ENCODE results near the gene MACROD2.

MACROD2 gene

DNA sequence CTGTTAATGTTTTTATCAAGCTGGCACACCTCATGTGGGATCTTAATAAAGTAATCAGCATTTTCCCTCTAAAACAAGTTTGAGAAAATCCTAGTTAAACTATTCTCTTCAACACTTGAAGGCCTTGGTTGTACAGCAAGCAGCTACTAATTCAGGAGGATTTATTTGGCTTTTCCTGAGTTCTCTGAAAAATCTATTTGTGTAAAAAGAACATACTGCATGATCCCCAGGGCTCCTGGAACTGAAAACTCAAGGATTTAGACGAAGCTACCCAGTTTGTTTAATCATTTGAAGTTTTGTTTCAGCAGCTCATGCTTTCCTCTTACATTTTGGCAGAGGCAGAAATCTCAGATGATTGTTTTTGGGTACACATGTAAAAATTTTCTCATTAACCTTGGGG, 651.7 kb downstream of the MACROD2 start:
- no peak for DNase-seq (ENCODE audit: low spot score)

- no peak for DNase-seq (ENCODE audit: low spot score)
These were observed 654.3 kb downstream of the MACROD2 start for GRCh38 chr20:14649662-14650061.

DNA sequence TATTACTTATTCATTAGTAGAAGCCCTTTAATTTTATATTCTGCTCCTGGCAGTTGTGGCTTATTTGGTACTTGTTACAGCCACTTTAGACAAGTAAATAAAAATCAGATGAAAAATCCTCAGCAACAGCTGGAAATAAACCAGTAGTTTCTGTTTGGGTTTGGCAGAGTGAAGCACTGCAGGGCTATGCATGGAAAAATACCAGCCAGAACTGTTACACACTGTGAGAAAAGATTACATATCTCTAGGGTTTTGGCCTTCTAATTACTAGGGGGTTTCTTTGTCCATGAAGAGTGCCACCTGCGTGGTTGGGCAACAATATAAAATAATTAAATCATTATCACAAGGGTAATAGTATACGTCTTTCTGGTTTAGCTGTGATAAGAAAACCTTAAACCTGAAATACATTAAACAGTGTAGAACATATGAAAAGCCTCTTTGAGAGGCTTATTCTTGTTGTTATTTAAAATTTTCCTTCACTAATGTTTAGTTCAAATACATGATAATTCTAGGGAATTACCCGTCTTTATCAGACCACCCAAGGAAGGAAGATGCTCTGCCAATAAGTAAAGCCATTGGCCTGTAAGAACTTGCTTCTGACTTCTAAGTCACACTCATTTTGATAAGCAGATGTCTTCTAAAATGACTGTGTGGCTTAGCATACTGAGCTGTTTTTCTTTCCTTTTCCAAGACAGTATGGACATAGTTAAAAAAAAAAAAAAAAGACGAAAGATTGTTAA, 662.1 kb downstream of the MACROD2 start:
- no peak for DNase-seq (ENCODE audit: low spot score)

DNA sequence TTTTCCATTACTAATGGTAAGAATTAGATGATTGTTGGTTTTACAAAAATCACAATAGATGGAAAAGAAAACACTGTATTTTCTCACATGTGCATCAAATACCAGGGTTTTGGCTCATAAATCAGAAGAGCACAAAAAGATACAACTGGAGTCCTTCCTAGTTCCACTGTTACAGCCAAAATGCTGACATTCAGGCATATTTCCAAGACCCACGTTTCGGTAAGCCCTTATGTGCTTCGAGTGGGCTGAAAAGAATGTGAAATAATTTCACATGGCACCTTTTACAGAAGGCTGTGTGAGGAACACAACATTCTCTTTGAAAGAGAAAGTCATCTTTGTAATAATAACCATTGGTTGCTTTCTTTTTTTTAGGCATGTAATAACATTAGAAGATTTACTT, 668.8 kb downstream of the MACROD2 start:
- no peak for DNase-seq (ENCODE audit: low spot score)

DNA sequence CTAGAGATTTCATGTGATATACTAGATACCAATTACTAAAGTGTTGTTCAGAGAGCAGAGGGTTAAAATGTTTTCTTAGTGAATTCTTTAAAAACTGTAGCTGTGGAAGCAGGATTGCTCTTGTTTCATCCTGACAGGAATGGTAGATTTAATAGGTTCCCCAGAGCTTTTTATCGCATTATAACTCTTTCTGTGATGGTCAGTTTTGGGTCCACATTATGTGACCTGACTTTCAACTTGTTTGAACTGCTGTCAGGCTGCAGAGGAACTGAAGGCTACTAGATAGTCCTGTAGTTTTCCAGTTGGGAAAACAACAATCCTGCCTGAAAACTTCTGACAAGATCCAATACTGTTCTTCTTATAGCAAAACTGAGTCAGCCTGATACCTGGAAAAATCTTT, 671.4 kb downstream of the MACROD2 start:
- DNase-seq (ENCODE audit: low spot score), result no peak

DNA sequence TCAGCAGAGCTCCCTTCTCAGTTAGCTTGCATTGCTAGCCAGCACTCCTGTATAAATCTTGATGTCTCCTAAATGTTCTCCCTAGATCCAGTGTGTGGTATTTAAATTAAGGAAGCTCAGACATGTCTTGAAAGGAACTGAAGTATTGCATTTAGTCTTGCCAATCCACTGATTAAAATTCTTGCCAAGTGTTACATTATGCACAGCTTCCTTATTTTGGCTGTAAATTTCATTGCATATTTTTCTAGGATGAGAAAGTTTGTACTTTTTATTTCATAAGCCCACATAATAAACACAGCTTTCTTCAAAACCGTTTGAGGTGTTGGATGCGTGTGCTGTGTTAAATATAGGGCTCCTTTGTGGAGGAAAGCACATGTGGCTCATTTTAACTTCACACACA, 671.9 kb downstream of the MACROD2 start:
- DNase-seq (ENCODE audit: low spot score), result no peak

DNA sequence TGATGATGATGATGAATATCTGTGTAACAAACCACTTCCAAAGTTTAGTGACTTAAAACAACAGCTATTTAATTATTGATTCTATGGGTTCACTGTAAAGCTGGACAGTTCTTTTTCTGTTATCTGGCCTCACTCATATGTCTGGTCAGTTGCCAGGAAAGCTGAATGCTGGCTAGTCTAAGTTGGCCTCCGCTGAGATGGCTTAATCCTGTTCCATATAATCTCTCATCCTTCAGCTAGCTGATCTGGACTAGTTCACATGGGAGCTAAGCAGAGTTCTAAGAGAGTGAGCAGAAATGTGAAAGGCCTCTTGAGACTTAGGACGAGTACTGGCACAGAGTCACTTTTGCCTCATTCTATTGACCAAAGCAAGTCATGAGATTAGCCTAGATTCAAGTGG, 676.8 kb downstream of the MACROD2 start:
- DNase-seq (ENCODE audit: low spot score), result no peak

DNA sequence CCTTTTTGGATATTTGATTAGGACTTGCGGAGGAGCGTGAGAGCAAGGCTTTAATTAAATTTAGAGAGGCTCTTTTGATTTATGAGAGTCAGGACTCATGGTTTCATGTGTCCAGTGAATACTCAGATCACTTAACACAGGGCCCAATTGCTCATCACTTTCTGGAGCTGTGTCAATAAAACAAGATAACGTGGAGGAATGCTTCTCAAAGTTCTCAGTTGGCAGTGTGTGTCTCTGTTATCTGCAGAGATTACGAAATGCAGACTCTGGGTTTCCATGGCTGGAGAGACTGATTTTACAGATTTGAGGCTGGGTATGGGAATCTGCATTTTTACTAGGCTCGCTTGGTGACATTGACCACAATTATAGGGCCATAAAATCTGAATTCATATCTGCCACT, 677.8 kb downstream of the MACROD2 start:
- no peak for DNase-seq (ENCODE audit: low spot score)

GRCh38 chr20:14677455-14677854, 682.1 kb downstream of the MACROD2 start:
- no peak for DNase-seq (ENCODE audit: low spot score)

DNA sequence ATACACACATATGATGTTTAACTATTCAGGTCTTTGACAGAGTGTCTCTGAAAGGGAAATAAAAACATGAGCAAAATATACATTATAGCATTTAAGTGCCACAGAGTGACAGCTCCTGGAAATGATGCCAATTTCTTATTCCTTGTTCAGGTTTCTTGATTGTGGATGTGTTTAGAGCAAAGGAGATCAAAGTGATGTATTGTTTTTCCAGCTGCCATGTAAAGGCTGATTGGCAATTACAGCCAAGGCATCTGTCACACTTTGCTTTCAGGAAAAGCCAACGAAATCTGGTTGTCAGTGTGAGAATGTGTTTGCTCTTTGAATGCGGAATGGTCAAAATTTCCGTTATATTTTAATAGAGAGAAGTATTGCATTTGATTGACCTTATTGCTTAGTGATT, 689.9 kb downstream of the MACROD2 start:
- no peak for DNase-seq (ENCODE audit: low spot score)

DNA sequence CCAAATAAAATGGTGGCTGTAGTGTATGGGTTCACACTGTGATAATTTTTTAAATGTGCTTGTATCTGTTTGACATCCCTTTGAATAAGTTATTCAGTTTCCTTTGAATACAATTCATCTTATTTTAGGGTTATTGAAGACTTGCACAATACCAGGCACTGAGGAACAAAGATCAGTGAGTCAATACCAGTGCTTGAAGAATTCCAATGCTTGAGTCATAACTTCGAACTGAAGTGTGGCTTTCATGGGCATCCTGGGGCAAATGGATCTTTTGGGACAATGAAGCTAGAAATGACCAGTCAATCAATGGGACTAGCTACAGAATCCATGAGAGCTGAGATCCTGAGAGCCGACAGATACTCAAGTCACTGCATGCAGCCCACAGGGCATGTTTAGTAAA, 692.0 kb downstream of the MACROD2 start:
- DNase-seq (ENCODE audit: low spot score), result no peak

- DNase-seq (ENCODE audit: low spot score), result no peak
These were observed 692.7 kb downstream of the MACROD2 start for GRCh38 chr20:14688005-14688404.

DNA sequence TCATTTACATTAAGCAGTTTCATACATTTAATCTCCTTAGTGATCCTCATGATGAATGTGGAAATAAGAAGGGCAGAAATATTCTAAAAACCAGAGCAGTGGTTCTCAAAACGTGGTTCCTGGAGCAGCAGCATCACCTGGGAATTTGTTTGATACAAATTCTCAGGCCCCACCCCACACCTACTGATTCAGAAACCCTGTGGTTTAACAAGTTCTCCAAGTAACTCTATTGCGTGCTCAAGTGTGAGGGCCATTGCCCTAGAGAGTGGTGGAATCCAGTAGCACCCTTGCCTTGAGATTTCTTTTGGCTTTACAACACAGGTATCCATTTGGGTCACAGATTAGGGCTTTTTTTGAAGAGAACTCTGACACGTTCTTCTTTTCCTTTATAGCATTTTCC, 696.7 kb downstream of the MACROD2 start:
- no peak for DNase-seq (ENCODE audit: low spot score)

DNA sequence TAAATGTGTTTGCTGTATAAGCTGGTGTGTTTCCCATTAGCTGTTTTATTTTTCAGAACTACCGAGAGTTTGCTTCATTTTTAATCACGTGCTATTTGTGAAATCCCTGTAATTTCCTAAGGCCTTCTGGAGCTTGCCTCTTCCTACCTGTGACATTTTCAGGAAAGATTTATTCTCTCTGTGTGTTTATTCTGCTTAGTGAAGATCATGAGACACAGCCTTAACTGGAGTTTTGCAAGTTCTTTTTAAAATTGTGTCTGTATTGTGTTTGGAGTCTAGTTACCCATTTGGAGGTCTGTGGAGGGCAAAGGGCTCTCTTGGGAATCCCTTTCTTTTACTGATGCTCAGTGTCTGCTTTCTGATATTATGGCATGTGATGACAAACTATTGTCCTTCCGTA, 701.2 kb downstream of the MACROD2 start:
- no peak for DNase-seq (ENCODE audit: low spot score)

DNA sequence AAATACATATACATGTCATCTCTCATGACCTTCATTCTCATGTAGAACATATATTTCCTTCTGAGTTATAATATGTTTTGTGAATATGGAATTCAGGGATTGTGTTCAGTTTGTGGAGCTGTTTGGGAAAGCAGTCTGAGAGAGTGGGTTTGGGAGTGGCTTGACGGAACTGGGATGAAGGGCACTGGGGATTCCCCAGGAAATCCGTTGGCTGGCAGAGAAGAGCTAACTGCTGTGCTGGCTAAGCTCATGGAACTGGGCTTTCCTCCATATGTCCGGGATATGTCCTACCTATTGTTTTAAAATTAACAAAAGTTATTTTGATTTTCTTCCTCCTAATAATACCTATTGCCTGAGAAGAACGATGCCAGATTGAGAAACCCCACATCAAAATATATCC, 701.6 kb downstream of the MACROD2 start:
- DNase-seq (ENCODE audit: low spot score), result no peak

- DNase-seq (ENCODE audit: low spot score), result no peak
These were observed 702.8 kb downstream of the MACROD2 start for GRCh38 chr20:14698125-14698524.

- DNase-seq (ENCODE audit: low spot score), result no peak
These were observed 703.5 kb downstream of the MACROD2 start for GRCh38 chr20:14698605-14699373.

DNA sequence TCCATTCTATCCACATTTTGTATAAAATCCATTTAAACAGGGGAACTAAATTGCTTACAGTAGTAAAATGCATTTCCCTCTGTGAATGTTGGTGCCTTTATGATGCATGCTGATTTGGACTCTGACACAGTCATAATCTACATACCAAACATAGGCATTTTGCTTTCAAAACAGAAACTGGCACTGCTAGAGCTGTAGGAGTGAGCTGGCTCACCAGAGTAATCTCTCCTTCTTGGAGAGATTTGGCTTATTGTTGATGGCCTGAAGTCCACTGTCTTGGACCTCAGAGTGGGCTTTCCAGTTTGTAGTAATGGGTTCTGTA, 705.3 kb downstream of the MACROD2 start:
- DNase-seq (ENCODE audit: low spot score), result no peak

- no peak for DNase-seq (ENCODE audit: low spot score)
These were observed 706.0 kb downstream of the MACROD2 start for GRCh38 chr20:14701326-14701725.

- DNase-seq (ENCODE audit: low spot score), result no peak
These were observed 711.2 kb downstream of the MACROD2 start for GRCh38 chr20:14706555-14706954.

GRCh38 chr20:14707026-14707680, 711.8 kb downstream of the MACROD2 start:
- no peak for DNase-seq (ENCODE audit: low spot score)

- no peak for DNase-seq (ENCODE audit: low spot score)
These were observed 712.7 kb downstream of the MACROD2 start for GRCh38 chr20:14707865-14708596.

DNA sequence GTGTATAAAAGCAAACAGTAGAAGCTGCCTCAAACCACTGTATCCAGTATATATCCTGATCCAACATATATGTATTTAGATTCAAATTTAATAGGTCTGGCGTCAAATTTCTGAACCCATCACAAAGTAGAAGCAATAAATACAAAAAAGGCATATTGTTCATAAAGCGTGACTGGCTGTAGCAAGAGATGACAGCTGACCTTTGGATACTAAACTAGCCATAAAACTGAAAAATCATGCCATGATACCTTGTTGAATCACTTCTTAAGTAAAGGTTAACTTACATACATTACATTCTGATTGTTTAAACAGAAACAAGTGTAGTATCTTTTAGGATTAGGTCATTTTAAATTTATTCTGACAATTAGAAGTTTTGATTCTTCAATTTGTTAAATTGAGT, 714.1 kb downstream of the MACROD2 start:
- DNase-seq (ENCODE audit: low spot score), result no peak
